Hematopoietic multipotent progenitor cell treated with erythropoietin and hydrocortisone succinate and interleukin-3 and kit ligand, for 4 days (in vitro differentiated cells): ENCODE data around the gene A3GALT2.
"Not testable (repeated sequence)": the region's sequence is repeated elsewhere in the genome, so short reads cannot be mapped to it uniquely, and the experiment has no call there.

Experiments used
- DNase-seq: peaks from one replicate; pipeline ENCODE4 v3.0.0-alpha.2; 2015

A3GALT2 gene

GRCh38 chr1:33290615-33291014 lies 30.3 kb downstream of the A3GALT2 start:
- DNase-seq: not testable (repeated sequence)

- no peak for DNase-seq
Observed at GRCh38 chr1:33289858-33290154, 31.1 kb downstream of the A3GALT2 start.

DNA sequence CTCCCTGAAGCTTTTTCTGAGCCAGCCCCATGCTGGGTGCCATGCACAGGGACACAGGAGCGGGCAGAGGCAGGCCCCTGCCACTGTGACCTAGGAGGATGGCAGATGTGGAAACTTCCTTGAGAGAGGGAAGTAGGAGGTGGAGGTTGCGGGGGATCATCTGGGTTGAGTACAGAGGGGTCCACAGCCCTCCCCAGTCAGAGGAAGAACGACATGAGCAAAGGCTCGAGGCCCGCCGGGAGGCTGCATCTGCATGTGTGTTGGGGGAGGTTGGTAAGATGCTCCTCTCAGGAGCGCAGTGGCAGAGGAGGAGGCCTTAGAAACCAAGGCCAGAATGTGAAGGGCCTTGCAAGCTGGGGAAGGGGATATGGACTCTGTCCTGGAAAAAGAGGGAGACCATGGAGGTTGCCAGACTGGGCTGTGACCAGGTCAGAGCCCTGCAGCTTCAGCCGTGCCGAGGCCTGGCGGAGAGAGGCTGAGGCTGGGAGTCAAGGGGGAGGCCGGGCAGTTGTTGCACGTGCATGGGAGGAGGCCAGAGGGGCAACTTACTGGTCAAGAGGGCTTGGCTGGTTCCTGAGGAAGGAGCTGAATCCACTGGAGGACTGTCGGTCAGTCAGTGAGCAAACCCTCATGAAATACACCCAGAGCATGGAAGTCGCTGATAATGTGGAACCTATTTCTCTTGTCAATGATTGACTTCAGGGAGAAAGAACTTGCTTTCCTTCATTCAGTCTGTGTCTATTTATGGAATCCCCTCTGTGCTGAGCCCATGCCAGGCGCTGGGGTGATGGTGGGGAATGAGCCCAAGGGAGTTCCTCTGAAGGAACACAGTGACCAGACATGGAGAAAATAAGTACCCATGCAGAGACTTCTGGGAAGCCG lies 31.7 kb downstream of the A3GALT2 start:
- DNase-seq: no peak

DNA sequence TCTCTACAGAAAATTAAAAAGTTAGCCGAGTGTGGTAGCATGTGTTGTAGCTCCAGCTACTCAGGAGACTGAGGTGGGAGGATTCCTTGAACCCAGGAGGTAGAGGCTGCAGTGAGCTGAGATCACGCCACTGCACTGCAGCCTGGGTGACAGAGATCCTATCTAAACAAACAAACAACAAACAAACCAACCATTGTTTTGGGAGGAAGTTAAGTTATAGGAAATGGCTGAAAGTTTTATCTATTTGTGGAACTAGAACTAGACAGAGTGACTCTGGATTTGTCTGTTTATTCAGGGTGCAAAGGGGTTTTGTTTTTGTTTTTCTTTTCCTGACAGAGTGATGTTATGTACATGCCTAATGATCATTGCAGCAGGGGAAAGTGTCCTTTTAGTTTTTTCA lies 33.6 kb downstream of the A3GALT2 start:
- DNase-seq: no peak

DNA sequence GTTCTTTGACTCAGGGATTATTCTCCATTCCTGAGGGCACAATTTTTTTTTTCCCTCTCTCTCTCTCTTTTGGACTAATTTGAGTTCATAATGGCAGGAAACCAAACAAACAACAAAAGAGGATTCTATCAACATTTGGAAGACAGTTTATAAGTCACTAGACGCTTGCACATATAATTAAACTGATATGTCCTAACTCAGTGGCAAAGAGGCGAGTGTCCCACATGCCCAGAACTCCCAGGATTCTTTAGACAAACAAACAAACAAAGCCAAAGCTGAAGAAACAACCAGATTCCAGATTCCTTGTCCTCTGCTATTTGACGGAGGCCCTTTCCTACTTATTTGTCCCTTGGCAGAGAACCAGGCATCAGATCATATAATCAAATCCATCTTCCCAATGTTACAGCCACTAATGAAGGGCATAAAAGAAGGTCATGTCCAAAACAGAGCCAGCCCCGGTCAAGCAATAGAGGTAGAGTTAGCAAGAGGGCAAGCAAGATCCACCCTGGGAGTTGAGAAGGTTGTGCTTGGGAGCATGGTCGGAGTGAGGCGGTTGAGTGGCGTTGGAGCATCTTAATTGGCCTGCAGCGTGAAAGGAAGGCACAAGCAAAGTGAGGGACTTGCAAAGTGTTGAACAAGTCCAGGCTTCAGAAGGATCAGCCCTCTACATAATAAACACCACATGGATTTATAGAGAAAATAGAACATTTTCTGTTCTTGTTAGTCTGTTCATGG lies 34.3 kb downstream of the A3GALT2 start:
- DNase-seq: no peak

DNA sequence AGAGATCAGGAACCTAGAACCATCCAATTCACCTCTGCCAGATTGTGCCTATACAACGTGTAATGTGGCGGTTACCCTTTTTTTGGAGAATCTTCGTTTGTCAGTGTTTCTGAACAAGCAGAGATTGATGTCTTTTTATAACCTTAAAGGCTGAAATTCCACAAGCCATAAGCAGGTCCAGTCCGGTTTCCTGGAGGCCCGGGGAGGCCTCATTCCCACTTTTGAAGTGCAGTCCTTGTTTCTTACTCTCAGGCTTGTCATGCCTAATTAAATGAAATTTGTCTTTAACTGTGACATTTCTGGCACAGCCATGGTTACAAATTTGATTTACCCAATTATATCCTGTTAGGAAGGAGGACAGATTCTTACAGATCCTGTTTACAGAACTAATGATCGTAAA lies 36.8 kb downstream of the A3GALT2 start:
- DNase-seq: no peak

GRCh38 chr1:33282791-33283190 lies 38.1 kb downstream of the A3GALT2 start:
- DNase-seq: no peak

- no peak for DNase-seq
Observed at GRCh38 chr1:33281554-33282303, 39.2 kb downstream of the A3GALT2 start.

GRCh38 chr1:33280091-33280661 lies 40.7 kb downstream of the A3GALT2 start:
- DNase-seq: no peak

GRCh38 chr1:33277488-33278084 lies 43.3 kb downstream of the A3GALT2 start:
- no peak for DNase-seq

- DNase-seq: no peak
Observed at GRCh38 chr1:33276573-33277298, 44.2 kb downstream of the A3GALT2 start.

GRCh38 chr1:33275706-33276572 lies 45.0 kb downstream of the A3GALT2 start:
- no peak for DNase-seq

- peak; percentile 65 for DNase-seq
Observed at GRCh38 chr1:33275195-33275594, 45.7 kb downstream of the A3GALT2 start.

GRCh38 chr1:33274446-33274845 lies 46.5 kb downstream of the A3GALT2 start:
- no peak for DNase-seq

- DNase-seq: no peak
Observed at GRCh38 chr1:33273961-33274371, 46.9 kb downstream of the A3GALT2 start.

DNA sequence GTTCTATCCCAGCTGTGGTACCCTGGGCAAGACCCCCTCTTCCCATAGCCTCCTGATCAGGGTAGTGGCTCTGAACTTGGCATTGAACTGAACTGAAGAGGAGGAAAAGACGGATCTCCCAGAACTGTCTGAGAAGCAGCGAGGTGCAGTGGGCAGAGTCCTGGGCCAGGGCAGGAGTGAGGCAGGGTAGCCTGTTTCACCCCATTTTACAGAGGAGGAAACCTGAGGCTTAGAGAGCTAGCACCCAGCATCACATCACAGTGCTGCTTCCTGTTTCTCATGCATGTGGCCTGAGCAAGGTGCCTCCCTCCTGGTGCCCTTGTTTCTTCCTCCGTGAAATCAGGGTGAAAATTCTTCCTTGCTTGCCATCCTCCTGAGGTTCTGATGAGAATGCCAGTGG lies 47.5 kb downstream of the A3GALT2 start:
- no peak for DNase-seq

DNA sequence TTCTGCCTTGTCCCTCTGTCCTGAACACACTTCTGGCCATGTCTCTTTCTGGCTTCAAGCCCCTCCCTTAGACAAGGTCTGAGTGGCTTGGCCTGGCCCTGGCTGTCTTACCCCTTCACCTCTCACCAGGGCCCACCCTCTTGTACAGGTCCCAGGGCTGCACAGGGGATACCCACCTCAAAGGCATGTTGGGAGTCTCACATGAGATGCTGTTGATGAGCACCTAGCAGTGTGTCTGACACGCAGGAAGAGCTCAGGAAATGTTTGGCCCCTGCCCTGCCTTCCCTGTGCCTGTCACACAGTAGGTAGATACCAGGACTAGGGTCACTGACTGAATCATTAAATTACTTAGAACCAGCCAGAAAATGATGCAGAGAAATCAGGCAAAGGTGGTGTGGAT lies 48.0 kb downstream of the A3GALT2 start:
- no peak for DNase-seq

- DNase-seq: no peak
Observed at GRCh38 chr1:33272509-33272908, 48.4 kb downstream of the A3GALT2 start.

GRCh38 chr1:33271666-33272505 lies 49.0 kb downstream of the A3GALT2 start:
- DNase-seq: no peak

DNA sequence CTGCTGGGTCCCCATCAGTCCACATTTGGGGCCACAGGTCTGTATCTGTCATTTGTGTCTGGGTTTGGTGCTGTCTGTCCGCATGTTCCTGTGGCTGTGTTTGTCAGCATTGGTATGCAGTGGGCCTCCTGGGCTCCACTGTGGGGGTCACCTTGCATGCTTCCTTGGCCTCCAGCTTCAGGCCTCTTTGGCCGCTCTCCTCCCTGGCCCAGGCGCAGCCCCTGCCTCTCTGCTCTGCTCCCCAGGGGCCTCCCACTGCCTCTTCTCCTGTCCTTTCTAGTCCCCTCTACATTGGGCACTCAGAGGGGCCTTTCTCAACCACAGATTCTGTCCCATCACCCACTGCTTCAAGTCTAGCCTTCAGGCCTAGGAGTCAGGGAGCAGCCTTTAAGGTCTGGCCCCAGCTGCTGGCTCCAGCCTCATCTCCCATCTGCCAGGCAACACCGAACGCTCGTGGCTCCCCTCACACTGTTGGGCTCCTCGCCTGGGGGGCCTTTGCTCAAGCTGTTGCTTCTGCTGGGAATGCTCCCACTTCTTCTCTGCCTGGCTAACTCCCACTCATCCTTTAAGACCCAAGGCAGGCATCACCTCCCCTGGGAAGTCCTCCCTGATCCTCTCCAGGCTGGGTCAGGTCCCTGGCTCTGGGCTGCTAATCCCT lies 50.0 kb downstream of the A3GALT2 start:
- no peak for DNase-seq
